Ishikawa (cell line): Measurements from ENCODE around the gene CACNA1C.

Experiments used
- CEBPB ChIP-seq: IDR thresholded peaks from 2 replicates; pipeline ENCODE4 v1.6.1; 2012
- CREB1 ChIP-seq: IDR thresholded peaks from 2 replicates; pipeline ENCODE4 v1.6.1; 2012; ENCODE audit warnings: low read depth
- EGR1 ChIP-seq: IDR thresholded peaks from 2 replicates; pipeline ENCODE4 v1.6.1; 2012
- EP300 ChIP-seq: IDR thresholded peaks from 2 replicates; pipeline ENCODE4 v1.6.1; 2012; ENCODE audit warnings: borderline replicate concordance
- FOXM1 ChIP-seq: IDR thresholded peaks from 2 replicates; pipeline ENCODE4 v1.6.1; 2012; ENCODE audit warnings: low read depth, borderline replicate concordance
- MAX ChIP-seq: IDR thresholded peaks from 2 replicates; pipeline ENCODE4 v1.6.1; 2012
- NFIC ChIP-seq: IDR thresholded peaks from 2 replicates; pipeline ENCODE4 v1.6.1; 2012
- RAD21 ChIP-seq: IDR thresholded peaks from 2 replicates; pipeline ENCODE4 v1.6.1; 2012; ENCODE audit warnings: low read depth
- REST ChIP-seq: IDR thresholded peaks from 2 replicates; pipeline ENCODE4 v1.6.1; 2012; ENCODE audit warnings: low read depth, mild to moderate bottlenecking
- TAF1 ChIP-seq: IDR thresholded peaks from 2 replicates; pipeline ENCODE4 v1.6.1; 2012; ENCODE audit warnings: low read depth, mild to moderate bottlenecking
- TCF12 ChIP-seq: IDR thresholded peaks from 2 replicates; pipeline ENCODE4 v1.6.1; 2012; ENCODE audit warnings: low read depth
- TEAD4 ChIP-seq: IDR thresholded peaks from 2 replicates; pipeline ENCODE4 v1.6.1; 2012
- USF1 ChIP-seq: IDR thresholded peaks from 2 replicates; pipeline ENCODE4 v1.6.1; 2012
- YY1 ChIP-seq: IDR thresholded peaks from 2 replicates; pipeline ENCODE4 v1.6.1; 2012; ENCODE audit warnings: low read depth
- ZBTB7A ChIP-seq: IDR thresholded peaks from 2 replicates; pipeline ENCODE4 v1.6.1; 2012; ENCODE audit warnings: low read depth

CACNA1C gene

GRCh38 chr12:2326470-2326869 lies 273.7 kb downstream of the CACNA1C start:
- TF ChIP-seq TCF12 = no peak
- TF ChIP-seq TAF1 = no peak

- TF ChIP-seq CEBPB (no peak), REST (no peak), EGR1 (no peak), EP300 (no peak), TEAD4 (no peak), USF1 (no peak), FOXM1 (no peak), NFIC (no peak), TCF12 (no peak), CREB1 (no peak), RAD21 (no peak), TAF1 (no peak), MAX (no peak), YY1 (no peak), ZBTB7A (no peak)
These were observed 275.9 kb downstream of the CACNA1C start for GRCh38 chr12:2328661-2329060.

- no peak for TF ChIP-seq NFIC
These were observed 276.9 kb downstream of the CACNA1C start for GRCh38 chr12:2329661-2330210.

- no peak for TF ChIP-seq EP300
- no peak for TF ChIP-seq USF1
- TF ChIP-seq MAX = no peak
- TF ChIP-seq FOXM1 = no peak
These were observed 279.4 kb downstream of the CACNA1C start for GRCh38 chr12:2332236-2332635.

GRCh38 chr12:2332947-2333346 lies 280.2 kb downstream of the CACNA1C start:
- TF ChIP-seq EGR1 (no peak), EP300 (no peak), TAF1 (no peak), CEBPB (no peak), RAD21 (no peak), YY1 (no peak), TCF12 (no peak), TEAD4 (no peak)

GRCh38 chr12:2333491-2334195 lies 280.9 kb downstream of the CACNA1C start:
- no peak for TF ChIP-seq EGR1
- no peak for TF ChIP-seq MAX
- no peak for TF ChIP-seq NFIC
- TF ChIP-seq CEBPB = no peak
- TF ChIP-seq RAD21 = no peak
- TF ChIP-seq CREB1 = no peak
- no peak for TF ChIP-seq ZBTB7A
- no peak for TF ChIP-seq FOXM1
- no peak for TF ChIP-seq TEAD4
- no peak for TF ChIP-seq USF1
- TF ChIP-seq REST = no peak
- no peak for TF ChIP-seq YY1
- no peak for TF ChIP-seq EP300
- no peak for TF ChIP-seq TAF1
- no peak for TF ChIP-seq TCF12
